AG04450 (cell line): ENCODE results near the gene TMEM37. TPM values are rescaled to one million over a fixed set of nuclear protein-coding genes. Genes with fewer than 3 reads are reported as not detected.

Experiments
- CTCF ChIA-PET: fragments of 300-600, 350-600 bp; formaldehyde crosslinking; extraction: SDS; loops from one replicate; lab custom pipeline; 2022; ENCODE audit warnings: antibody characterized with exemption, inconsistent platforms; lab: Charles Lee
- POLR2A ChIA-PET: fragments of 350-600 bp; formaldehyde crosslinking; extraction: SDS; loops from one replicate; lab custom pipeline; 2021; ENCODE audit warnings: antibody characterized with exemption, inconsistent platforms; lab: Yijun Ruan, JAX
- DNase-seq: peaks from one replicate; pipeline ENCODE4 v3.0.0-alpha.2; 2011; ENCODE audit warnings: low read depth, low spot score
- H3K27ac ChIP-seq: one replicate; pipeline ENCODE4 v1.5.1; 2012; ENCODE audit warnings: low read depth, low read length, control low read depth
- H3K27me3 ChIP-seq: one replicate; pipeline ENCODE4 v1.6.0; 2012; ENCODE audit warnings: low read length; ENCODE audit not compliant: control insufficient read depth, insufficient read depth
- H3K4me3 ChIP-seq: 2 replicates; pipeline ENCODE4 v1.5.1; 2011; ENCODE audit warnings: mild to moderate bottlenecking, low read depth, low read length, control low read depth
- H3K9me3 ChIP-seq: 2 replicates; pipeline ENCODE4 v1.5.1; 2012; ENCODE audit warnings: low read length; ENCODE audit not compliant: control insufficient read depth, insufficient read depth
- polyA plus RNA-seq: library from polyadenylated mRNA; depleted of rRNA; stranded (reverse); fragments of >200 nt; gene quantifications from 2 replicates; pipeline ENCODE4 v1.2.3, GENCODE V29; 2011
- TF ChIP-seq, protein P1 (sequence below): IDR thresholded peaks from 2 replicates; pipeline ENCODE4 v1.5.1; 2011; ENCODE audit warnings: low read depth, low read length, control low read depth, inconsistent platforms

TMEM37 gene
- polyA plus RNA-seq, 1 experiment = 0.98 TPM

DNA sequence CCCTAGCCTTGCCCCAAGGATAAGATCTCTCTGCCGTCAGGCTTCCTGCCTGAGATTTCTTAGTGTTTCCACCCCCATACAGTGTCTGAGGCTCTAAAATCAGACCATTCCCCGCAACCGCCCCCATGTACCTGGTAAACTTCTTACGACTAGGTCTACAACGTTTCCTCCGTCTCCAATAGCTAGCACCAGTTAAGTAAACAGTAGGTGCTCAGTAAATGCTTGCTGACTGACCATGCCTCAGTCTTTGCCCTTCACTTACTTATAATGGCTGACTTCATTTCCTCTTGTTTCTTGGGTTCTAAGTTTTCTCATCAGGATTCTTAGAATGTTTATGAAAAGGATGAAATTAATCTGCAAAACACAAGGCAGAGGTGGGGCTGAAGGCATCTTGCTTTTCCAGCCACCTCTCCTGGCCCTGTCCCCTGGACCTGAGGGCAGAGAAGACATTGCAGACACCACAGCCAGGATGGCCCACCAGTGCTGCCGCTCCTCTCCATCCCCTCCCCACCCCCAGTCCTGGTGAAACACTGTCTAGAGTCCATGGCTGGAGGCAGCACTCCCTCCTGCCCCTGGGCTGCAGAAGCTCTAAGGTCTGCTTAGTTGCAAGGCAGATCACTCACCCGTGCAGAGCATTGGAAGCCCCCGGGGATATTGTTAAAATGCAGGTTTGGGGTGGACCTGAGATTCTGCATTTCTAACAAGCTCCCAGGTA is 16.9 kb downstream of the TMEM37 start:
- POLR2A ChIA-PET = no interaction called here
- Histone ChIP-seq H3K27ac (no peak overlapping the region), H3K27me3 (peaks cover 7% of the 10 kb centered on the region), H3K4me3 (no peak overlapping the region), H3K9me3 (no peaks in the 10 kb centered on the region)
- DNase-seq = no peak
- CTCF ChIA-PET = no interaction called here
- TF ChIP-seq, protein P1, sequence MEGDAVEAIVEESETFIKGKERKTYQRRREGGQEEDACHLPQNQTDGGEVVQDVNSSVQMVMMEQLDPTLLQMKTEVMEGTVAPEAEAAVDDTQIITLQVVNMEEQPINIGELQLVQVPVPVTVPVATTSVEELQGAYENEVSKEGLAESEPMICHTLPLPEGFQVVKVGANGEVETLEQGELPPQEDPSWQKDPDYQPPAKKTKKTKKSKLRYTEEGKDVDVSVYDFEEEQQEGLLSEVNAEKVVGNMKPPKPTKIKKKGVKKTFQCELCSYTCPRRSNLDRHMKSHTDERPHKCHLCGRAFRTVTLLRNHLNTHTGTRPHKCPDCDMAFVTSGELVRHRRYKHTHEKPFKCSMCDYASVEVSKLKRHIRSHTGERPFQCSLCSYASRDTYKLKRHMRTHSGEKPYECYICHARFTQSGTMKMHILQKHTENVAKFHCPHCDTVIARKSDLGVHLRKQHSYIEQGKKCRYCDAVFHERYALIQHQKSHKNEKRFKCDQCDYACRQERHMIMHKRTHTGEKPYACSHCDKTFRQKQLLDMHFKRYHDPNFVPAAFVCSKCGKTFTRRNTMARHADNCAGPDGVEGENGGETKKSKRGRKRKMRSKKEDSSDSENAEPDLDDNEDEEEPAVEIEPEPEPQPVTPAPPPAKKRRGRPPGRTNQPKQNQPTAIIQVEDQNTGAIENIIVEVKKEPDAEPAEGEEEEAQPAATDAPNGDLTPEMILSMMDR = no peak

DNA sequence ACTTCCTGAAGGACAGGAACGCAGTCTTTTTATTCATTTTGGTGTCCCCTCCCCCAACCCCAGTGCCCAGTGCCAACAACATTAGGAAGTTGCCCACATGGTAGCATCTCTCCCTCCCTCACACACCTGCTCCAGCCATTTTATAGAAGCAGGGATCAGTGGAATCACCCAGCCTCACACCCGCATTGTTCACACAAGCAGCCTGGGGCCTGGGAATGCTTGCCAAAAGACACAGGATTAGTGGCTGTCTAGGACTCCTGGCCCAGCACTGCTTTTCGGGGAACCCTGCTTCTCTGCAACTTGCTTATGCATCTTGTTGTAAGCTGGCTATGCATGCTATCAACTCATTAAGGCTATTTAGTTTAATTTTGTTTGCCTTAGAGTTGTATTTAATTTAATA is 17.9 kb downstream of the TMEM37 start:
- peaks cover 7% of the 10 kb centered on the region for H3K27me3 ChIP-seq
- H3K27ac ChIP-seq = no peak overlapping the region
- TF ChIP-seq, protein P1 = no peak
- DNase-seq = no peak
- H3K9me3 ChIP-seq = no peaks in the 10 kb centered on the region
- H3K4me3 ChIP-seq = no peak overlapping the region
- ChIA-PET POLR2A (no interaction called here), CTCF (interaction anchor here (0.5 kb wide), 1 partner anchor 56 kb away, joined by 3 read pairs; no protein-coding TSS in a partner anchor)

DNA sequence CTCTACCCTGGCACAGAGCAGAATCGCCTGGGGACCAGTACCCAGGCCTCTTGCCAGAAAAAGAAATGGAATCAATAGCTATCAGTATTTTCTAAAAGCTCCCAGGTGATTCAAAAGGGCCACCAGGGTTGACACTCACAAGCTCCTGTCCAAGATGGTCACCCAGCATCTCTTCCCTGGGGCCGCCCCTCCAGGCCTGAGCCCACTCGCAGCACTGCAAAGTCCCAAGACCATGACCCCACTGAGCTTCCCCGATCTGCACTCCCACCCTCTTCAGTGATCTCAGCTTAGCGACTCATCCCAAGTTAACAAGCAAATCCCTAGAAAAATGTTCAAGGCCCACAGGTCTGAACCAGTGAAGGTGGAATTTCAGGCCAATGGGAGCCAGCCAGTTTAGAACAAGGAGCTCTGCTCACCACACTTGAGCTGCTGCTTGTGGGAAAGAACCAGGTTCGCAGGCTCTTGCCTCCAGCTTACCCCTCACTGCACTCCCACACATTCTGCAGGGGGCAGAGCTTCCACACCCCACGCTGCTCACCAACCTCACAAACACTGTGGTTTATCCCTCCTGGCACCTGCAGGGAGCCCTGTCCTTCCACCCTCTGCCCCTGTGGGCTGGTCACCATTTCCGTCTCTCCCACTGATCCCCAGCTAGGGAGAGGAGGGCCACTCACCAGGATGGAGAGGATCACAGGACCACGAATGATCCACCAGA is 19.8 kb downstream of the TMEM37 start:
- Histone ChIP-seq H3K27me3 (peaks cover 16% of the 10 kb centered on the region), H3K4me3 (no peak overlapping the region), H3K27ac (no peak overlapping the region), H3K9me3 (no peaks in the 10 kb centered on the region)
- POLR2A ChIA-PET = no interaction called here
- CTCF ChIA-PET = interaction anchor here (2.6 kb wide), 1 partner anchor 25 kb away, joined by 9 read pairs; no protein-coding TSS in a partner anchor
- TF ChIP-seq, protein P1 = no peak
- no peak for DNase-seq

DNA sequence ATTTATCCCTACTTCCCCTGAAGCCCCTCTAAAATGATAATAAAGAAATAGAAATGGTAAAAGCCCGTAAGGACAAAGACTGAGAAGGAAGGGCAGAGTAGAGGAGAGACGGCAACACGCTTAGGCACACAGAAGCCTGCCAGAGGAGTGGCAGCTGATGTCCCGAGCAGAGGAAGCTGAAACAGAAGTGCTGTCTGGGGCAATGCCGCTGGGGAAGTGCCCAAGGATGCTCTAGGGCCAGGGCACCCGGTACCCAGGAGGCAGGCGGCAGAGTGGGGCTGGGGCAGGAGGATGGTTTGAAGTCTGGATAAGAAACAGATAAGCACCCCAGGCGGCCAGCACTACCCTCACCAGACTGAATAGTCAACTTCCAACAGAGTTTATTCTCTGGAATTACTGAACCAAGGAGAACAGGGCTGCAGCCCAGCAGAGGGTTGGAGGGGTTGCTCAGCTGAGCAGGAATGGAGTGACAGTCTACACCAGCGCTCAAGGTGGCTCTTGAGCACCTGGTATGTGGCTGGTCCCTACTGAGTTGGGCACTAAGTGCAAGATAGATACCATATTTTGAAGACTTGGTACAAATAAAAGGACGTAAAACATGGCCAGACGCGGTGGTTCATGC is 22.4 kb downstream of the TMEM37 start:
- no peak overlapping the region for H3K4me3 ChIP-seq
- peaks cover 13% of the 10 kb centered on the region for H3K27me3 ChIP-seq
- TF ChIP-seq, protein P1 = no peak
- ChIA-PET CTCF (no interaction called here), POLR2A (no interaction called here)
- DNase-seq = no peak
- no peaks in the 10 kb centered on the region for H3K9me3 ChIP-seq
- H3K27ac ChIP-seq = no peak overlapping the region
